Ishikawa (cell line): ENCODE measurements around the gene FAM163A.

Experiments
- CEBPB ChIP-seq: IDR thresholded peaks from 2 replicates; pipeline ENCODE4 v1.6.1; 2012
- CREB1 ChIP-seq: IDR thresholded peaks from 2 replicates; pipeline ENCODE4 v1.6.1; 2012; ENCODE audit warnings: low read depth
- EGR1 ChIP-seq: IDR thresholded peaks from 2 replicates; pipeline ENCODE4 v1.6.1; 2012
- EP300 ChIP-seq: IDR thresholded peaks from 2 replicates; pipeline ENCODE4 v1.6.1; 2012; ENCODE audit warnings: borderline replicate concordance
- FOXM1 ChIP-seq: IDR thresholded peaks from 2 replicates; pipeline ENCODE4 v1.6.1; 2012; ENCODE audit warnings: low read depth, borderline replicate concordance
- NFIC ChIP-seq: IDR thresholded peaks from 2 replicates; pipeline ENCODE4 v1.6.1; 2012
- RAD21 ChIP-seq: IDR thresholded peaks from 2 replicates; pipeline ENCODE4 v1.6.1; 2012; ENCODE audit warnings: low read depth
- TAF1 ChIP-seq: IDR thresholded peaks from 2 replicates; pipeline ENCODE4 v1.6.1; 2012; ENCODE audit warnings: low read depth, mild to moderate bottlenecking
- TCF12 ChIP-seq: IDR thresholded peaks from 2 replicates; pipeline ENCODE4 v1.6.1; 2012; ENCODE audit warnings: low read depth
- TEAD4 ChIP-seq: IDR thresholded peaks from 2 replicates; pipeline ENCODE4 v1.6.1; 2012
- YY1 ChIP-seq: IDR thresholded peaks from 2 replicates; pipeline ENCODE4 v1.6.1; 2012; ENCODE audit warnings: low read depth
- ZBTB7A ChIP-seq: IDR thresholded peaks from 2 replicates; pipeline ENCODE4 v1.6.1; 2012; ENCODE audit warnings: low read depth
- TF ChIP-seq, protein P1 (sequence below): IDR thresholded peaks from 2 replicates; pipeline ENCODE4 v1.6.1; 2012; ENCODE audit warnings: low read depth, mild to moderate bottlenecking
- TF ChIP-seq, protein P2 (sequence below): IDR thresholded peaks from 2 replicates; pipeline ENCODE4 v1.6.1; 2012
- TF ChIP-seq, protein P3 (sequence below): IDR thresholded peaks from 2 replicates; pipeline ENCODE4 v1.6.1; 2012

Gene FAM163A

DNA sequence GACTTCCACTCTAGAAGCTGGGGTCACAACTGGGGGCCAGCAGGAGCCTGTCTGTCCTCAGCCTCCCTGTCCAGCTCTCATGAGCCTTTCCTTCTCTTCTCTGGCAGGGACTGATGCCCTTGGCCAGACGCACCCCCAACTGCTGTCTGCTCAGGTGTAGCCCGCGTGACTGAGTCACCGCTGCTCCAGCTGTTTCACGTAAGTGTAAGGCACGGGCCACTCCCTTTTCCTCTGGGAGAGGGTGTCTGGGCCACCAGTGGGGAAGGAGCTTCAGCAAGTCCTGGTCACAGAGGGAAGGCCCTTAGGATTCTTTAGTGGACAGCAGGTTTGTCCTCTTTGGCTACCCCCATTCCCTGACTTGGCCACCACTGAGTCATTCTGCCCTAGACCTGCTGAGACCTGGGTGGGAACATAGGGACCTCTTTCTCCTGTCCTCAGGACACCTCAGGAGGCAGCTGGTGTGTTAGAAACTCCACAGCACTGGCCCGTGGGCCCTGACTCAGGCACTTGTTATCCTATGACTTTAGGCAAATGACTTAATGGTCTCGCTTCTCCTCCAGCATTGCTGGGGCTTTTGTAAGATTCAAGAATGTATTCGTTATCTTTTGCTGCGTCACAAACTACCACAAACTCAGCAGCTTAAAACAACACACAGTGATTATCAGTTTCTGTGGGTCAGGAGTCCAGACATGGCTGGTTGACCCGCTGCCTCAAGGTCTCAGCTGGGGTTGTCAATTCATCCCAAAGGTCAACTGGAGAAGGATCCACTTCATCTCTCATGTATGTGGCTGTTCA lies 64.8 kb downstream of the FAM163A start:
- TF ChIP-seq, protein P1, sequence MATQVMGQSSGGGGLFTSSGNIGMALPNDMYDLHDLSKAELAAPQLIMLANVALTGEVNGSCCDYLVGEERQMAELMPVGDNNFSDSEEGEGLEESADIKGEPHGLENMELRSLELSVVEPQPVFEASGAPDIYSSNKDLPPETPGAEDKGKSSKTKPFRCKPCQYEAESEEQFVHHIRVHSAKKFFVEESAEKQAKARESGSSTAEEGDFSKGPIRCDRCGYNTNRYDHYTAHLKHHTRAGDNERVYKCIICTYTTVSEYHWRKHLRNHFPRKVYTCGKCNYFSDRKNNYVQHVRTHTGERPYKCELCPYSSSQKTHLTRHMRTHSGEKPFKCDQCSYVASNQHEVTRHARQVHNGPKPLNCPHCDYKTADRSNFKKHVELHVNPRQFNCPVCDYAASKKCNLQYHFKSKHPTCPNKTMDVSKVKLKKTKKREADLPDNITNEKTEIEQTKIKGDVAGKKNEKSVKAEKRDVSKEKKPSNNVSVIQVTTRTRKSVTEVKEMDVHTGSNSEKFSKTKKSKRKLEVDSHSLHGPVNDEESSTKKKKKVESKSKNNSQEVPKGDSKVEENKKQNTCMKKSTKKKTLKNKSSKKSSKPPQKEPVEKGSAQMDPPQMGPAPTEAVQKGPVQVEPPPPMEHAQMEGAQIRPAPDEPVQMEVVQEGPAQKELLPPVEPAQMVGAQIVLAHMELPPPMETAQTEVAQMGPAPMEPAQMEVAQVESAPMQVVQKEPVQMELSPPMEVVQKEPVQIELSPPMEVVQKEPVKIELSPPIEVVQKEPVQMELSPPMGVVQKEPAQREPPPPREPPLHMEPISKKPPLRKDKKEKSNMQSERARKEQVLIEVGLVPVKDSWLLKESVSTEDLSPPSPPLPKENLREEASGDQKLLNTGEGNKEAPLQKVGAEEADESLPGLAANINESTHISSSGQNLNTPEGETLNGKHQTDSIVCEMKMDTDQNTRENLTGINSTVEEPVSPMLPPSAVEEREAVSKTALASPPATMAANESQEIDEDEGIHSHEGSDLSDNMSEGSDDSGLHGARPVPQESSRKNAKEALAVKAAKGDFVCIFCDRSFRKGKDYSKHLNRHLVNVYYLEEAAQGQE, result no peak
- TF ChIP-seq YY1 (no peak), TCF12 (no peak), NFIC (no peak), RAD21 (no peak), CREB1 (no peak), TEAD4 (no peak), TAF1 (no peak), FOXM1 (no peak), EP300 (no peak), EGR1 (no peak), ZBTB7A (no peak), CEBPB (no peak)
- TF ChIP-seq, protein P2, sequence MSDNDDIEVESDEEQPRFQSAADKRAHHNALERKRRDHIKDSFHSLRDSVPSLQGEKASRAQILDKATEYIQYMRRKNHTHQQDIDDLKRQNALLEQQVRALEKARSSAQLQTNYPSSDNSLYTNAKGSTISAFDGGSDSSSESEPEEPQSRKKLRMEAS, result no peak
- TF ChIP-seq, protein P3, sequence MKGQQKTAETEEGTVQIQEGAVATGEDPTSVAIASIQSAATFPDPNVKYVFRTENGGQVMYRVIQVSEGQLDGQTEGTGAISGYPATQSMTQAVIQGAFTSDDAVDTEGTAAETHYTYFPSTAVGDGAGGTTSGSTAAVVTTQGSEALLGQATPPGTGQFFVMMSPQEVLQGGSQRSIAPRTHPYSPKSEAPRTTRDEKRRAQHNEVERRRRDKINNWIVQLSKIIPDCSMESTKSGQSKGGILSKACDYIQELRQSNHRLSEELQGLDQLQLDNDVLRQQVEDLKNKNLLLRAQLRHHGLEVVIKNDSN, result no peak

DNA sequence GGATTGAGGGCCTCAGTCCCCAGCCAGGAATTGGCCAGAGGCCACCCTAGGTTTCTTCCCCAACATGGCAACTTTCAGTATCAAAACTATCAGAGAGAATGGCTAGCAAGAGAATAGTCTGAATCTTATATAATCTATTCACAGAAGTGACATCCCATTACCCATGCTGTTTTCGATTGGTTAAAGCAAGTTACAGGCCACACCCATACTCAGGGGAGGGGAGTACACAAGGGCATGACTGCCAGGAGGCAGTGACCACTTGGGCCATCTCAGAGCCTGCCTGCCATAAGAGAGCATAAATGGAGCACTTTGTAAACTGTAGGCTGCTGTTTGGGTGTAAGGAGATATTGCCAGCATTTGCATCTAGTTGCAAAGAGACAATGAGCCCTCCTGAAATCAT lies 65.4 kb downstream of the FAM163A start:
- TF ChIP-seq EGR1, result no peak
- TF ChIP-seq, protein P1, result no peak
- no peak for TF ChIP-seq TCF12
- no peak for TF ChIP-seq TEAD4
- TF ChIP-seq, protein P3, result no peak
- TF ChIP-seq CEBPB, result no peak
- TF ChIP-seq, protein P2, result no peak
- no peak for TF ChIP-seq FOXM1
- no peak for TF ChIP-seq ZBTB7A
- TF ChIP-seq TAF1, result no peak
- TF ChIP-seq YY1, result no peak
- TF ChIP-seq NFIC, result no peak
- TF ChIP-seq RAD21, result no peak
- no peak for TF ChIP-seq EP300
- no peak for TF ChIP-seq CREB1

DNA sequence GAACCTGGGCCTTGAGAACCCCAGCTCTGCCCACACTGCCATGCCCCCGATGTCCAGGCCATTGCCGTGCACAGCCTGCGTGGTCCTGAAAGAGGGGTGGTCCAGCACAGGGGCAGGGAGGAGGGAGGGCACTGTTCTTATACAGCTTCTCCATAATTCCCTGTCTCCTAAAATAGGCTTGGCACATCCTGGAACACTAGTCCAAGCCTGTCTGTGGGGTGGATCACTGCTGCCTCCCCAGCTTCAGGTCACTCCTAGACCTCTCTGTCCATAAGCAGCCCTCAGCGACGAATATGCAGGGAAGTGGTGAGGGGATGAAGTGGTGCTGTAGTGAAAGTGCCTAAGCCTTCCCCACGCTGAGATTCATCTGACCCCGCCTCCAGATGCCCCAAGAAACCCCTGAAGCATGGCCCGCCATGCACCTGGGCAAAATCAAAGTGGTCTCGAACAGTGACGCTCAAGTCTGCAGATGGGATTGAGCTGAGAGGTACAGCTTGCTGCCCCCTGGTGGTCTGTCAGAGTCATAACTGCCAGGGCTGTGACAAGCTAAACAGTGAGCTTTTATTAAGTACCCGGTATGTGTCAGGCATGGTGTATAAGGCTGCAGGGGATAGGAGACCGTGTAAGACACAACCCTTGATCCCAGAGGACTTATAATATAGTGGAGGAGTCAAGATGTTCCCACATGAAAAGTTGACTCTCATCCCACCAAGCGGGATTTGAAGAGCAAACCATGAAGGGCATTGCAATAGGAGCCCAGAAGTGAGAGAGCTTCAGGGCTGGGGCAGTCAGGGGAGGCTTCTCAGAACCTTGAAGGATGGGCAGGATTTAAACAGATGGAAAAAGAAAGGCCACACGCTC lies 66.6 kb downstream of the FAM163A start:
- no peak for TF ChIP-seq YY1
- no peak for TF ChIP-seq TEAD4
- TF ChIP-seq TAF1, result no peak
- peak; percentile 66 for TF ChIP-seq RAD21
- TF ChIP-seq NFIC, result no peak
- TF ChIP-seq EGR1, result no peak

DNA sequence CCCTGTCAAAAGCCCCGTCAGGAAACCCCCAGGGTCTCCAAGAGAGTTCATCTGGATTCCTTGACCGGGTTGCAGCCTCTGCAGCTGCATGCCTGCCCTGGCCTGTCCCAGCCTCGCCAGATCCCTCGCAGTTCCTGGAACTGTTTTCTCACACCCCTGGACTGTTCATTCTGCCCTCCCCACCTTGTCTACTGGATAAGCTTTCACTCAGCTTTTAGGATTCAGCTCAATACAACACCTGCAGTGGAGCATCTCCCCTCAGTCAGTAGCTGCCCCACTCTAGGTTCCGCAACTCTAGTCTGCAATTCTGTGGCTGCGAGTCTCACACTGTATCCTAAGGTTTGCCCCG lies 67.2 kb downstream of the FAM163A start:
- TF ChIP-seq RAD21 (no peak), EP300 (no peak), TEAD4 (no peak), NFIC (no peak), TCF12 (no peak), ZBTB7A (no peak), EGR1 (no peak), FOXM1 (no peak), CREB1 (no peak)
- TF ChIP-seq, protein P3, result no peak
- TF ChIP-seq, protein P1, result no peak
